A673 (cell line): ENCODE data around the gene TMEM240. TPM values are rescaled to one million over a fixed set of nuclear protein-coding genes. Genes with fewer than 3 reads are reported as not detected.

Experiments used
- BruUV-seq: library from RNA; stranded (reverse); fragments of 400-500 nt; replicated peaks from 2 replicates; lab custom pipeline; 2021; lab: Mats Ljungman, UMichigan
- CTCF ChIA-PET: fragments of 300-600 bp; sonication (Branson Sonifier 250); formaldehyde crosslinking; loops from one replicate; lab custom pipeline; 2022; ENCODE audit warnings: antibody characterized with exemption; lab: Charles Lee
- POLR2A ChIA-PET: fragments of 300-600 bp; sonication (Branson Sonifier 250); formaldehyde crosslinking; loops from one replicate; lab custom pipeline; 2022; ENCODE audit warnings: antibody characterized with exemption; ENCODE audit not compliant: low non-redundant PET; lab: Charles Lee
- DNase-seq: peaks from one replicate; pipeline ENCODE4 v3.0.0-alpha.2; 2015; ENCODE audit warnings: low spot score
- H3K27ac ChIP-seq: fragments of 200-600 bp; sonication (generic); 2 replicates; pipeline ENCODE4 v1.5.1; 2016; ENCODE audit warnings: mixed run types, low read depth, mild to moderate bottlenecking, mixed read lengths, antibody characterized with exemption, low read length; ENCODE audit not compliant: poor library complexity, severe bottlenecking
- H3K27me3 ChIP-seq: fragments of 200-600 bp; sonication (generic); replicated peaks from 2 replicates; pipeline ENCODE4 v1.6.1; 2017; ENCODE audit warnings: mixed run types, low read depth, mild to moderate bottlenecking, mixed read lengths, antibody characterized with exemption, low read length; ENCODE audit not compliant: insufficient read depth, poor library complexity
- H3K36me3 ChIP-seq: fragments of 200-600 bp; sonication (generic); 2 replicates; pipeline ENCODE4 v1.6.1; 2016; ENCODE audit warnings: mixed run types, mild to moderate bottlenecking, mixed read lengths, antibody characterized with exemption, low read length; ENCODE audit not compliant: insufficient read depth, poor library complexity, severe bottlenecking
- H3K4me1 ChIP-seq: fragments of 200-600 bp; sonication (generic); 2 replicates; pipeline ENCODE4 v1.6.1; 2017; ENCODE audit warnings: mixed run types, mild to moderate bottlenecking, mixed read lengths, antibody characterized with exemption, low read length; ENCODE audit not compliant: insufficient read depth, poor library complexity, severe bottlenecking
- H3K4me3 ChIP-seq: fragments of 200-600 bp; sonication (generic); 2 replicates; pipeline ENCODE4 v1.5.1; 2016; ENCODE audit warnings: low read depth, mixed run types, mild to moderate bottlenecking, mixed read lengths, low read length; ENCODE audit not compliant: poor library complexity, severe bottlenecking
- H3K9me3 ChIP-seq: fragments of 200-600 bp; sonication (generic); 2 replicates; pipeline ENCODE4 v1.6.1; 2016; ENCODE audit warnings: mixed run types, low read depth, mild to moderate bottlenecking, mixed read lengths, antibody characterized with exemption, low read length; ENCODE audit not compliant: poor library complexity, severe bottlenecking
- CTCF ChIP-seq: fragments of 300-800, 200-600 bp; sonication (generic); conservative IDR thresholded peaks from 2 replicates; pipeline ENCODE4 v1.5.1; 2017; ENCODE audit warnings: low read depth, mild to moderate bottlenecking, antibody characterized with exemption, low read length, moderate library complexity, mixed read lengths
- EZH2 ChIP-seq: fragments of 200-600 bp; sonication (generic); IDR thresholded peaks from 2 replicates; pipeline ENCODE4 v1.6.1; 2017; ENCODE audit warnings: borderline replicate concordance, low read depth, mild to moderate bottlenecking, mixed read lengths, antibody characterized with exemption, low read length; ENCODE audit not compliant: poor library complexity, severe bottlenecking
- intact Hi-C: fragments of 100-400 bp; cut with micrococcal nuclease; formaldehyde crosslinking; loops from one replicate; pipeline ENCODE4 v1.10.0; 2022; ENCODE audit not compliant: unreplicated experiment
- total RNA-seq: library from RNA; stranded (reverse); gene quantifications from 2 replicates; pipeline ENCODE4 v1.2.3, GENCODE V29; 2021

TMEM240 gene
- total RNA-seq, 1 experiment from 2014 or later = 6.8 TPM

GRCh38 chr1:1573843-1574720 is 33.7 kb upstream of the TMEM240 start:
- DNase-seq = peak; percentile 83
- peak overlapping the region; percentile 99 for H3K27ac ChIP-seq
- BruUV-seq = no TSS peak
- peaks cover 7% of the 10 kb centered on the region for H3K27me3 ChIP-seq
- peak overlapping the region; percentile 100 for H3K4me3 ChIP-seq
- H3K36me3 ChIP-seq = peaks cover 29% of the 10 kb centered on the region
- ChIA-PET POLR2A (no interaction called here), CTCF (no interaction called here)
- peaks cover 13% of the 10 kb centered on the region for H3K4me1 ChIP-seq
- TF ChIP-seq CTCF (peak; percentile 42; the same call in 1 of the 2 replicates), EZH2 (no peak)
- no peaks in the 10 kb centered on the region for H3K9me3 ChIP-seq
- intact Hi-C loops = no loop called here

- intact Hi-C loops = no loop called here
- no peak for TF ChIP-seq CTCF
- no peak for TF ChIP-seq EZH2
- peaks cover 47% of the 10 kb centered on the region for H3K36me3 ChIP-seq
- no TSS peak for BruUV-seq
- CTCF ChIA-PET = no interaction called here
- DNase-seq = no peak
- no peaks in the 10 kb centered on the region for H3K27me3 ChIP-seq
- H3K4me1 ChIP-seq = peaks cover 8% of the 10 kb centered on the region
- POLR2A ChIA-PET = no interaction called here
- peak overlapping the region; percentile 18 for H3K27ac ChIP-seq
- no peaks in the 10 kb centered on the region for H3K9me3 ChIP-seq
- H3K4me3 ChIP-seq = no peak overlapping the region
These were observed 28.9 kb upstream of the TMEM240 start for GRCh38 chr1:1569341-1569740.

- no peak for DNase-seq
- Histone ChIP-seq H3K36me3 (peaks cover 60% of the 10 kb centered on the region), H3K4me3 (no peak overlapping the region), H3K27ac (no peak overlapping the region), H3K9me3 (no peaks in the 10 kb centered on the region), H3K27me3 (no peaks in the 10 kb centered on the region), H3K4me1 (peaks cover 1% of the 10 kb centered on the region)
- POLR2A ChIA-PET = no interaction called here
- TF ChIP-seq EZH2 = no peak
- no peak for TF ChIP-seq CTCF
- intact Hi-C loops = no loop called here
- CTCF ChIA-PET = no interaction called here
- no TSS peak for BruUV-seq
These were observed 27.5 kb upstream of the TMEM240 start for GRCh38 chr1:1567891-1568291.
